Lower leg skin (tissue), 4 donors: ENCODE results near the gene NFILZ. TPM values are rescaled to one million over a fixed set of nuclear protein-coding genes. Genes with fewer than 3 reads are reported as not detected.

ENCODE experiments used
- DNase-seq, 2 donors: peaks; one replicate each; pipeline ENCODE4 v3.0.0-alpha.2; 2019; ENCODE audit warnings: low spot score in 2 of 2
- H3K4me3 ChIP-seq: fragments of 200-600 bp; sonication (generic); 2 replicates; pipeline ENCODE4 v1.5.1; 2017; ENCODE audit warnings: mild to moderate bottlenecking, low read depth; ENCODE audit not compliant: poor library complexity, severe bottlenecking
- POLR2A ChIP-seq, 2 donors: fragments of 450-650 bp; IDR thresholded peaks; one replicate each; pipeline ENCODE4 v1.6.1; 2016 to 2017; ENCODE audit warnings: antibody characterized with exemption in 2 of 2, mild to moderate bottlenecking in 1 of 2, moderate library complexity in 1 of 2
- WGBS, 2 donors: methylation state at CpG; one replicate each; pipeline ENCODE4 v1.1.5; 2018; 5-methylcytosine and 5-hydroxymethylcytosine counted together
- intact Hi-C: fragments of 100-400 bp; cut with DNase I; formaldehyde crosslinking; loops from one replicate; pipeline ENCODE4 v1.15.0; 2023; ENCODE audit warnings: low total_unique reads
- total RNA-seq, 4 donors: library from RNA; depleted of rRNA; stranded (reverse); fragments of >200 nt; gene quantifications; one replicate each; pipeline ENCODE4 v1.1.0, GENCODE V29; 2016
- TF ChIP-seq, protein P1 (sequence below), 3 donors: fragments of 450-650 bp; IDR thresholded peaks; one replicate each; pipeline ENCODE4 v1.5.1; 2016; ENCODE audit warnings: antibody characterized with exemption in 3 of 3, mild to moderate bottlenecking in 3 of 3, moderate library complexity in 2 of 3

NFILZ gene
- total RNA-seq, 4 donors from 2014 or later, result not detected

DNA sequence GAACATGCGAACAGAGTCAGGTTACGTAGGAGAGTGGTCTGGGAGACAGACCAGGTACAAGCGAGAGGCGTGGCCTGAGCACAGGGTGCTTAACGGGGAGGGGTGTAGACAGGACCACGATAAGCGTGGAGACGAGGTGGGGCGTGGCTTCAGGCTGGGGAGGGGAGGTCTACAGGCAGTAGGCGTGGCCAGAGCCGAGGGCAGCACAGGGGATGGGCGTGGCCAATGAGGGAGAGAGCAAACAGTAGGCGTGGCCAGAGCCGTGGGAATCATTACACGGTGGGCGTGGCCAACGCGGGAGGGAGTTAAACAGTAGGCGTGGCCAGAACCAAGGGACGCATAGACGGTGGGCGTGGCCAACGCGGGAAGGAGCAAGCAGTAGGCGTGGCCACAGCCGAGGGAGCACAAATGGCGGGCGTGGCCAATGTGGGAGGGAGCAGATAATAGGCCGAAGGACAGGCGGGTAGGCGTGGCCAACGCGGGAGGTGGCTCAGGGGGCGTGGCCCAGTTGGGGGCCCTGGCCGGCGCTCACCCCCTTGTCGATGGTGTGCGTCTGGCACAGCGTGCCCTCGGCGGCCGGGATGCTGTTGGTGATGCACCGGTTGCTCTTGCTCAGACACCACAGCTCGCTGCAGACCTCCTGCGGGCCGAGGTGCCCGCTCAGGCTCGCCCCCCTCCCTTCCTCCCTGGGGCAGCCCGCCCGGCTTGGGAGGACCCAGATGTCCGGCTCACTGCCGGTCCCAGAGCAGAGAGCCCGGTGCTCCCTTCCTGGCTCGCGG, 38.0 kb upstream of the NFILZ start:
- no peak overlapping the region for H3K4me3 ChIP-seq
- TF ChIP-seq POLR2A (IDR thresholded peaks at IDR 0.05), result no peak
- TF ChIP-seq, protein P1, sequence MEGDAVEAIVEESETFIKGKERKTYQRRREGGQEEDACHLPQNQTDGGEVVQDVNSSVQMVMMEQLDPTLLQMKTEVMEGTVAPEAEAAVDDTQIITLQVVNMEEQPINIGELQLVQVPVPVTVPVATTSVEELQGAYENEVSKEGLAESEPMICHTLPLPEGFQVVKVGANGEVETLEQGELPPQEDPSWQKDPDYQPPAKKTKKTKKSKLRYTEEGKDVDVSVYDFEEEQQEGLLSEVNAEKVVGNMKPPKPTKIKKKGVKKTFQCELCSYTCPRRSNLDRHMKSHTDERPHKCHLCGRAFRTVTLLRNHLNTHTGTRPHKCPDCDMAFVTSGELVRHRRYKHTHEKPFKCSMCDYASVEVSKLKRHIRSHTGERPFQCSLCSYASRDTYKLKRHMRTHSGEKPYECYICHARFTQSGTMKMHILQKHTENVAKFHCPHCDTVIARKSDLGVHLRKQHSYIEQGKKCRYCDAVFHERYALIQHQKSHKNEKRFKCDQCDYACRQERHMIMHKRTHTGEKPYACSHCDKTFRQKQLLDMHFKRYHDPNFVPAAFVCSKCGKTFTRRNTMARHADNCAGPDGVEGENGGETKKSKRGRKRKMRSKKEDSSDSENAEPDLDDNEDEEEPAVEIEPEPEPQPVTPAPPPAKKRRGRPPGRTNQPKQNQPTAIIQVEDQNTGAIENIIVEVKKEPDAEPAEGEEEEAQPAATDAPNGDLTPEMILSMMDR (IDR thresholded peaks at IDR 0.05), result no peak
- DNase-seq, result peak; percentile 96 to 99
- intact Hi-C loops, result no loop called here
- WGBS, 2 donors, result 2 to 4% methylated on average over 33 to 47 of the region's 55 CpGs

DNA sequence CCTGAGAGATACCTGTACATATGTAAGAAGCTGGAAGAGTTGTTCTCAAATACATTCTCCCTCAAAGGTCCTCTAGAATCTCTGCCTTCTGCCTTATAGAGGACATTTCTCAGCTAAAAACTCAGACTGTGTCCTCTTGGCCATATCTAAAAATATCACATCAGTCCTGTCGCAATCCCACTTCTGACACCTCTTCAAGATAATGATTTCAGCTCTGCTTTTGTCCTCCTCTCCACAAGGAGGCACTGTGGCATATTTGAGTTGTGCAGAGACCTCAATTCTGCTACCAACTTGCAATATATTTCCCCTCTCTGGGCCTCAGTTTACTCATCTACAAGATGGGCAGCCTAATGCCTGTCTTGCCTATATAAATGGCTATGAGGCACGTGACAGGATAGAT, 36.5 kb upstream of the NFILZ start:
- 97 to 100% methylated on average over 2 of the region's 2 CpGs for WGBS, 2 donors

DNA sequence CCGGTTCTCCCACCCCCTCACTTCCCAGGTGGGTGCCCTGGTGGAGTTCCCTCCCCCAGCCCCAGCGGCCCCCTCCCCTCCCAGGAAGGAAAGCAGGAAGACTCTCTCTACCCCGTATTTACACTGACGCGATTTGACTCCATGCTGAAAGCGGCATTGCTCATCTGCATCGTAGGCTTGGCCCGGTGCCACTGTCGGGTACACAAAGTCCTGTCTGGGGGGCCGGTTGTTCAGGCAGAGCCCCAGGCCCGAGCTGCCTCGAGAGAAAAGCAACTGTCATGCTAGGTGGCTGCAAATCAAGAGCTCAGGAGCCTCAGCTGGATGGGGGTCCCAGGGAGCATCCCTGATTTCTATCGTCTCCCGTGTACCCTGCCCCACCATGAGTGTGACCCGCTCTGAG, 34.8 kb upstream of the NFILZ start:
- H3K4me3 ChIP-seq, result no peak overlapping the region
- 61 to 78% methylated on average over 15 of the region's 15 CpGs for WGBS, 2 donors
- DNase-seq, result no peak
- TF ChIP-seq, protein P1 (IDR thresholded peaks at IDR 0.05), result no peak
- no peak for TF ChIP-seq POLR2A (IDR thresholded peaks at IDR 0.05)
- intact Hi-C loops, result no loop called here

More for the DNA sequence above, 36.5 kb upstream of the NFILZ start:
- TF ChIP-seq, protein P1 (IDR thresholded peaks at IDR 0.05), result no peak
- no peak for TF ChIP-seq POLR2A (IDR thresholded peaks at IDR 0.05)
- no peak overlapping the region for H3K4me3 ChIP-seq
- intact Hi-C loops, result no loop called here
- DNase-seq, result no peak

DNA sequence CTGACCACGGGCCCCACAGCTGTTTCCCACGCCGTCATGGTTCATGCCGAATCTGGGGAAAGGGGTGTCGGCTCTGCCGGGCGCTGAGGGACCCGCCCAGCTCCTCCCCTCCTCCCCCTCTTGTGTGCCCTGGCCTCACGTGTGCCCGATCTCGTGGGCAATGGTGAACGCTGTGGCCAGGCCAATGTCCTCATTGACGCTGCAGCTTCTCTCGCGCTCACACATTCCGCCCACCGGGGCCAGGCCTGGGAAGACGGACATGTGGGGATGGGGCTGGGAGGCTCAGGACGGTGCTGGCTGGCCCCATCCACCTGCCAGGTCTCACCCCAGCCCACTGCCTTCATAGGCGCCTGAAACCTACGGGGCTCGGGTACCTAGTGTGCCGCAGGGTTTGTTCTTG, 34.3 kb upstream of the NFILZ start:
- DNase-seq, result no peak
- intact Hi-C loops, result no loop called here
- no peak overlapping the region for H3K4me3 ChIP-seq
- WGBS, 2 donors, result 78 to 82% methylated on average over 23 of the region's 23 CpGs
- TF ChIP-seq, protein P1 (IDR thresholded peaks at IDR 0.05), result no peak
- no peak for TF ChIP-seq POLR2A (IDR thresholded peaks at IDR 0.05)

DNA sequence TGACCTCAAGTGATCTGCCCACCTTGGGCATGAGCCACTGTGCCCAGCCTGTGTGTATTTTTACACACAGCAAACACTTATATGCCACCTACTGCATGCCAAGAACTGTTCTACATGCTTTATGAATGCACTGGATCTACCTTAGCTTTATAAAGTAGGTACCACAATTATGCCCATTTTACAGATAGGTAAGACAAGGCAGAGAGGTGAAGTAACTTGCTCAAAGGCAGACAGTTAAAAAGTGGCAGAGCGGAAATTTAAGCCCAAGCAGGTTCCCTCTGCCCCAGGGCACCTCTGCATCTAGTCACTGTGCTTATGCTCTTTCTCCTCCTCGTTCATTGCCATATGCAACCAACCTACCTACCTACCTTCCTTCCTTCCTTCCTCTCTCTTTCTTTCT, 30.4 kb upstream of the NFILZ start:
- no peak for DNase-seq
- TF ChIP-seq, protein P1 (IDR thresholded peaks at IDR 0.05), result no peak
- TF ChIP-seq POLR2A (IDR thresholded peaks at IDR 0.05), result no peak
- no peak overlapping the region for H3K4me3 ChIP-seq
- intact Hi-C loops, result no loop called here
- WGBS, 2 donors, result 94 to 95% methylated on average over 2 of the region's 2 CpGs

DNA sequence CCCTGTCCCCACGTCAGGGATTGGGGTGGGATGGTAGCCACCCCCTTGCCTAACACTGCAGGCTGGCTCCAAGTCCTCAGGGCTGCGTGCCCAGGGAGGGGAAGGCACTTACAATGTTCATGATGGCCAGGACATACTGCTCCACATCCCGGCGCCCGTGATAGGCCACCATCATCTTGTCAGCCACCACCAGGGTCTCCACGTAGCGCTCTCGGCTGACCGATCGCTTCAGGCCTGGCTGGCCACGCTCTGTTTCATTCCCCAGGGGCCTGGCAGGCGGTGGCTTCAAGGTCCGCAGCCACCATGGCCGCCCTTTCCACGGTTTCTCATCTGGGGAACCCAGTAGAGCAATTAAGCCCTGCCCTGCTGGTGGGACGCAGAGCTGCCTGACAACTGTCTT, 29.6 kb upstream of the NFILZ start:
- intact Hi-C loops, result no loop called here
- no peak for DNase-seq
- TF ChIP-seq POLR2A (IDR thresholded peaks at IDR 0.05), result no peak
- TF ChIP-seq, protein P1 (IDR thresholded peaks at IDR 0.05), result no peak
- H3K4me3 ChIP-seq, result no peak overlapping the region
- 98% methylated on average over 15 to 16 of the region's 16 CpGs for WGBS, 2 donors
